Osteocyte (in vitro differentiated cells): Measurements from ENCODE around the gene SNIP1. TPM values are rescaled to one million over a fixed set of nuclear protein-coding genes. Genes with fewer than 3 reads are reported as not detected.
"Not testable (repeated sequence)": the region's sequence is repeated elsewhere in the genome, so short reads cannot be mapped to it uniquely, and the experiment has no call there.

Experiments
- DNase-seq: peaks from one replicate; pipeline ENCODE4 v3.0.0; 2021; ENCODE audit warnings: mixed read lengths; ENCODE audit not compliant: unreplicated experiment; ENCODE audit errors: extremely low spot score
- H3K27ac Mint-ChIP-seq: one replicate; pipeline ENCODE4 v1.8.0; 2021; ENCODE audit warnings: mild to moderate bottlenecking, mixed read lengths; ENCODE audit not compliant: unreplicated experiment
- H3K27me3 Mint-ChIP-seq: one replicate; pipeline ENCODE4 v1.8.0; 2021; ENCODE audit warnings: mixed read lengths; ENCODE audit not compliant: unreplicated experiment
- H3K36me3 Mint-ChIP-seq: one replicate; pipeline ENCODE4 v1.8.0; 2021; ENCODE audit warnings: mixed read lengths; ENCODE audit not compliant: unreplicated experiment
- H3K4me1 Mint-ChIP-seq: one replicate; pipeline ENCODE4 v1.8.0; 2021; ENCODE audit warnings: mixed read lengths; ENCODE audit not compliant: unreplicated experiment
- H3K4me3 Mint-ChIP-seq: one replicate; pipeline ENCODE4 v1.8.0; 2021; ENCODE audit warnings: mild to moderate bottlenecking, moderate library complexity, mixed read lengths; ENCODE audit not compliant: unreplicated experiment
- H3K9me3 Mint-ChIP-seq: one replicate; pipeline ENCODE4 v1.8.0; 2021; ENCODE audit warnings: mixed read lengths; ENCODE audit not compliant: unreplicated experiment
- CTCF ChIP-seq: fragments of 200-600 bp; sonication (generic); IDR thresholded peaks from 2 replicates; pipeline ENCODE4 v1.5.0; 2021; ENCODE audit warnings: antibody characterized with exemption, mild to moderate bottlenecking, moderate library complexity
- total RNA-seq: library from RNA; stranded (reverse); gene quantifications from 2 replicates; pipeline ENCODE4 v1.2.1, GENCODE V29; 2021

SNIP1 gene
- total RNA-seq, 1 donor from 2014 or later, result 22.4 TPM

- Mint-ChIP-seq H3K27me3 (no peaks in the 10 kb centered on the region), H3K9me3 (no peaks in the 10 kb centered on the region), H3K36me3 (peaks cover 35% of the 10 kb centered on the region), H3K4me3 (no peak overlapping the region), H3K4me1 (no peaks in the 10 kb centered on the region), H3K27ac (no peak overlapping the region)
- TF ChIP-seq CTCF, result no peak
- no peak for DNase-seq
Observed at GRCh38 chr1:37545019-37545418, 9.1 kb downstream of the SNIP1 start.

- no peaks in the 10 kb centered on the region for H3K27me3 Mint-ChIP-seq
- H3K4me1 Mint-ChIP-seq, result no peaks in the 10 kb centered on the region
- H3K4me3 Mint-ChIP-seq, result no peak overlapping the region
- H3K9me3 Mint-ChIP-seq, result no peaks in the 10 kb centered on the region
- no peak overlapping the region for H3K27ac Mint-ChIP-seq
- DNase-seq, result no peak
- peaks cover 33% of the 10 kb centered on the region for H3K36me3 Mint-ChIP-seq
- no peak for TF ChIP-seq CTCF
Observed at GRCh38 chr1:37544530-37544929, 9.6 kb downstream of the SNIP1 start.

- Mint-ChIP-seq H3K27me3 (no peaks in the 10 kb centered on the region), H3K4me3 (no peak overlapping the region), H3K27ac (no peak overlapping the region), H3K4me1 (no peaks in the 10 kb centered on the region), H3K9me3 (no peaks in the 10 kb centered on the region), H3K36me3 (peaks cover 40% of the 10 kb centered on the region)
- DNase-seq, result no peak
- no peak for TF ChIP-seq CTCF
Observed at GRCh38 chr1:37540036-37540785, 13.9 kb downstream of the SNIP1 start.

GRCh38 chr1:37539154-37539553 is 14.9 kb downstream of the SNIP1 start:
- not testable (repeated sequence) for H3K4me3 Mint-ChIP-seq, H3K27me3 Mint-ChIP-seq, H3K27ac Mint-ChIP-seq, H3K9me3 Mint-ChIP-seq, H3K4me1 Mint-ChIP-seq, DNase-seq
- H3K36me3 Mint-ChIP-seq, result peaks cover 37% of the 10 kb centered on the region

- Mint-ChIP-seq H3K27ac (no peak overlapping the region), H3K36me3 (peaks cover 37% of the 10 kb centered on the region), H3K9me3 (no peaks in the 10 kb centered on the region), H3K4me3 (no peak overlapping the region), H3K4me1 (peaks cover 8% of the 10 kb centered on the region), H3K27me3 (no peaks in the 10 kb centered on the region)
- TF ChIP-seq CTCF, result no peak
- DNase-seq, result no peak
Observed at GRCh38 chr1:37537378-37537777, 16.7 kb downstream of the SNIP1 start.
